Ramos (cell line): Measurements from ENCODE around the gene PLD2.
"Not testable (repeated sequence)": the region's sequence is repeated elsewhere in the genome, so short reads cannot be mapped to it uniquely, and the experiment has no call there.

ENCODE experiments used
- in situ Hi-C: fragments of 300-500 bp; cut with MboI; formaldehyde crosslinking; loops from one replicate; pipeline ENCODE4 v1.14.3; 2022; ENCODE audit warnings: low sequenced_read_pairs; ENCODE audit not compliant: unreplicated experiment

Gene PLD2

DNA sequence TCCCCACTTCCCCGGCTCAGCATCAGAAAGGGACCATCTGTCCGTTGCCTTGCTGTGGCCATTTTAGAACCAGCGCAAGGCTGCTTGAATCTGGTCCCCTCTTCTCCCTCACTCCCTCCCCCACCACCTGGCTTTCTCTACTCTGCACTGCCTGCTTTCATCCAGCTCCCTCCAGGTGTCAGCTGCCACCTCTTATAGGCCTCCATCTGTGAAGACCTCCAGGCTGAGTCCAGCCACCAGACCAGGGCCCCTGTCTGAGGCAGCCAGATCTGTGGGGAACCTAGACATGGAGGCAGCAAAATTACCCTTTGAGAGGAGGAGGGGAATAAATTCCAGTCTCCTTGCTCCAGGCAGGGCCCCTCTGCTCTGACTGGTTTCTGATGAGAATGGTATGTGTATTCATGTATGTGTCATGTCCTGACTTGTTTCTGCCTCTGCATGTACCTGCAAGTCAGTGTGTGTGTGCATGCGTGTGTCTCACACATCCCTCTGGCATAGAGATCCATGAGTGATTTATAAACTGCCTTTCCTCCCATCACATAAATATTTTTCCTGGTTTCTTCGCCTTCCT, 47.2 kb downstream of the PLD2 start:
- in situ Hi-C loops, result no loop called here

DNA sequence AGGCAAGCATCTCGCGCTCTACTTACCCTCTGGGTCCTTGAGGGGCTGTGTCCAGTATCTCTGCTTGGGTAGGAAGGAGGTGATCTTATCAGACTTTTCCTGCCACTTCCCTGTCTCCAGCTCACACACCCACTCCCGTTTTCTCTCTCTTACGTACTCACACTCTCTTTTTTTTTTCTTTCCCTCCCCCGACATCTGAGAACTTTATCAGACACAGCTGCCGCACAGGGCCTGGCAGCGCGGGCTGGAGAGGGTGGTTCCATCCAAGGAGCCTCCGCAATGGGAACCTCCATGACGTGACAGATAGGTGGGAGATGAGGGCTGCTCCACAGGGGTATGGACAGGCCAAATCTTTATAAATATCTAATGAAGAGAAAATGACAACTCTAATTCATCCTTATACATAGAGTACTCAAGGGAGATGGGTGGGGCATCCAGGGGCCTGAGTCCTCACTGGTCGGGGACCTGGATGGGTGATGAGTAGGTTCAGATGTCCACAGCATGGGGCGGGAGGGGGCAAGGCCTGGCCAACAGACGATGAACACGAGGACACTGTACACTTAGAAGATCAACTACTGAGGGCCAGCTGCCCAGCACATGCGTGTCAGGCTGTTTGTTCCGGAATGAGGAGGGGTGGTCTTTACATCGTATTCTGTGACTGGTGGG, 49.5 kb downstream of the PLD2 start:
- in situ Hi-C loops, result no loop called here

GRCh38 chr17:4856937-4857314, 50.0 kb downstream of the PLD2 start:
- in situ Hi-C loops, result no loop called here

DNA sequence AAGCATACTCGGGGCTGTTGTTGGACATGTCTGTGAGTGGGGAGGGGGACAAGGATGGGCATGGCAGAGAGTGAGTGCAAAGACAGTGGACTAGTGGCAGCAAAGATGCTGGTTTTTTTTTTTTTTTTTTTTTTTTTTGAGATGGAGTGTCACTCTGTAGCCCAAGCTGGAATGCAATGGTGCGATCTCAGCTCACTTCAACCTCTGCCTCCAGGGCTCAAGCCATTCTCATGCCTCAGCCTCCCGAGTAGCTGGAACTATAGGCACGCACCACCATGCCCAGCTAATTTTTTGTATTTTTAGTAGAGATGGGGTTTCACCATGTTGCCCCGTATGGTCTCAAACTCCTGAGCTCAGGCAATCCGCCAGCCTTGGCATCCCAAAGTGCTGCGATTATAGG, 50.4 kb downstream of the PLD2 start:
- in situ Hi-C loops, result not testable (repeated sequence)

DNA sequence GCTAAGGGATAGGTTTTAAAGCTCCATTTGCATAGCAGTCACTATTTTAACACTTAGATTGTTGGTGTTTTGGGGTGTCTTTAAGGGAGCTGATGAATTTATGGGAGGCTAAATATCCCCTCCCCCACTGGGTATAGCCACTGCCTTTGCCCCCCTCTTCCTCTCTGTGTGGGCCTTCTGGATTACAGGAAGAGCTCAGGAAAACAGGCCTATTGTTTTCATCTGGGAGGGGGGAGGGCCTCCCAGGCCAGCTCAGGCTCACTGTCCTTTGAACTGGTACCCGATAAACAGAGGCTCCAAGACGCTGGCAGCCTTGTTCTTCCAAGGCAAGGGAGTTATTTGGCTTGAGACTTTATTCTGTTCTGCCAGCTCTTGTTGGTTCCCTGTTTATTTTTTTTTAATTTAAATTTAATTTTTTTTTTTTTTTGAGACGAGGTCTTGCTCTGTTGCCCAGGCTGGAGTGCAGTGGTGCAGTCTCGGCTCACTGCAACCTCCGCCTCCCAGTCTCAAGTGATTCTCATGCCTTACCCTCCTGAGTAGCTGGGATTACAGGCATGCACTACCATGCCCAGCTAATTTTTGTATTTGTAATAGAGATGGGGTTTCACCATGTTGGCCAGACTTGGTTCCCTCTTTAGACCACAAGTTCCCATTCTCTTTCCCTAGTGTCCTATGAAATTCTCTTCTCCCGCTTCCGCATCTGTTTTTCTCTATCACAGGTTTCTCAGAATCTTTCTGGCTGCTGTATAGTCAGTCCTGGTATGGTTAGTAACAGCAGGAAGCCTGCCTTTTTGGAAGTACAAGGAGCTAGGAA, 51.3 kb downstream of the PLD2 start:
- in situ Hi-C loops, result no loop called here

GRCh38 chr17:4858882-4859260, 51.9 kb downstream of the PLD2 start:
- in situ Hi-C loops, result no loop called here

DNA sequence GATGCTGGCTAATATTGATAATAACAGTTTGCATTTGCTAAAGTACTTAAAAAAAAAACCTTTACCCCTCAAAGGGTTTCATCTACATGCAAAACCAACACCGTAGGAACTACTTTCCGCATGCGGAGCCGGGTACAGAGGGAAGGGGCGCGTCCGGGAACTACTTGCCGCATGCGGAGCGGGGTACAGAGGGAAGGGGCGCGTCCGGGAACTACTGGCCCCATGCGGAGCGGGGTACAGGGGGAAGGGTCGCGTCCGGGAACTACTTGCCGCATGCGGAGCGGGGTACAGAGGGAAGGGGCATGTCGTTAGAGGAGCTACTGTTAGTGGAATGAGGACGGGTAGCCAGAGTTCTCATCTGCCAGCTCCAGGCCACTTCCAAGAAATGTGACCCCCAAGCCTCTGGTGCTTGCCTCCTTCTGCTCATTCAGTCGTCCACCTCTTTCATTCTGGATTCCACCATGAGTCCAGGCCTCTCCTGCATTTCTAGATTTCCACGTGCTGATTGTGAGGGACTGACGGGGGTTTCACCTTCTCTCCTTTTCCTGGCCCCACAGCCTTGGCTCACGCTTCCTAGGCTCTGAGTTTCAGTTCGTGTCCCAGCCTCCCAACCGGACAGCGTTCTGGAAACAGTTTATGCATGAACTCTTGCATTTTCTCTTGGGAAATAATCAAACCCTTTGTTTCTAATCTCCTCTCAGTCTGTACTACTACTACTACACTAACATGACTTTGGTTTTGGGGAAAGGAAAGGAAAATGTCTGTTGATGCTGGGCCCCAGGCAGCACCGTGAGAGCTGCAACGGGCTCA, 53.1 kb downstream of the PLD2 start:
- in situ Hi-C loops, result no loop called here

DNA sequence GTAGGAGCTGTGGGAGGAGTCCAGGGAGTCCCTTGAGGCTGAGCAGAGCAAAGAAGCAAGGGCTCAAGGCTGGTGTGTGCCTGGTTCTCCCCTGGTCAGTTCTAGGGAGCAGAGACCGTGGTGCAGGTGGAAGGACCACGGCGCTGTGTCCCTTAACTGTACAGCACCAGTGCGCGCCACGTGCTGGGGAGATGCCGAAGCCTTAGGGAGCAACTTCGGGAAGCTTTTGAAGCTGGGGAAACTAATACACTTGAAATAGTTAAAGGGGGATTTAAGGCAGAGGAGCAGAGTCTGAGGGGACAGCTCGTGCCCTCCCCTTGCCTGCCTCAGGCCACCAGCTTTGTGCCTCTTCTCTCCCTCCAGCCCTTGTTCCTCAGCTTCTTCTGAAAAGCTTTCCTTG, 53.7 kb downstream of the PLD2 start:
- in situ Hi-C loops, result no loop called here

GRCh38 chr17:4861052-4861451, 54.1 kb downstream of the PLD2 start:
- in situ Hi-C loops, result no loop called here

GRCh38 chr17:4862720-4863119, 55.8 kb downstream of the PLD2 start:
- in situ Hi-C loops, result no loop called here

GRCh38 chr17:4863321-4863720, 56.4 kb downstream of the PLD2 start:
- in situ Hi-C loops, result no loop called here

- in situ Hi-C loops, result not testable (repeated sequence)
These were observed 60.6 kb downstream of the PLD2 start for GRCh38 chr17:4867535-4867934.

GRCh38 chr17:4869058-4869998, 62.4 kb downstream of the PLD2 start:
- in situ Hi-C loops, result not testable (repeated sequence)

DNA sequence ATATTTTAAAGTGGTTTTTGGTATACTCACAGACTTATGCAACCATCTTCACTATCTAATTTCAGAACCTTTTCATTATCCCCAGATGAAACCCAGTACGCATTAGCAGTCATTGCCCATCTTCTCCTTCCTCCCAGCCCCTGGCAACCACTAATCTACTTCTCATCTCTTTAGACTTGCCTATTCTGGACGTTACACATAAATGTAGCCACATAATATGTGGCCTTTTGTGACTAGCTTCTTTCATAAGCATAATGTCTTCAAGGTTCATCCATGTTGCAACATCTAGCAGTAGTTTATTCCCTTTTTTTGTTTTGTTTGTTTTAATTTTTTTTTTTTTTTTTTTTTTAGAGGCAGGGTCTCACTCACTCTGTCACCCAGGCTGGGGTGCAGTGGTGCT, 63.9 kb downstream of the PLD2 start:
- in situ Hi-C loops, result no loop called here

GRCh38 chr17:4872786-4873185, 65.8 kb downstream of the PLD2 start:
- in situ Hi-C loops, result no loop called here
